GM11168 (cell line): ENCODE measurements around the gene NT5DC2.

ENCODE experiments used
- in situ Hi-C: fragments of 300-500 bp; cut with MboI; formaldehyde crosslinking; loops from one replicate; pipeline ENCODE4 v1.12.0; 2022; ENCODE audit warnings: low sequenced_read_pairs; ENCODE audit not compliant: unreplicated experiment

The NT5DC2 gene

DNA sequence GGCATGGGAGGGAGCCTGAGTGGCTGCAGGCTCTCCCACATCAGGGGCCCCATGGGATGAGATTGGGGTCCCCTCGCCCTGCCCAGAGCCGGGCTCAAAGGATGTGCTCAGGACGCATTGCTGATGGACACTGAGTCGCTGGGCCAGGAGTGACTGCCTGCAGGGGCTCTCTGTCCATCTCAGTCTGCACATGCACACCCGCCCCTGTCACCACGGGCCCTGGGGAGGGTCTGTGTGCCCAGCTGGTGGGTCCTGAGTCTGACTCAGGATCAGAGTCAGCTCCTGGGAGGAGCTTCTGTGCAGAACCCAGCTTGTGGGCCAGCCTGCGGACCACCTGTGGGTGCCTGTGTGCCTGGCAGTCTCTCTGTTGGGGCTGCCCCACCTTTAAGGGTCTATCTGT is 20.4 kb downstream of the NT5DC2 start:
- in situ Hi-C loops, result no loop called here

DNA sequence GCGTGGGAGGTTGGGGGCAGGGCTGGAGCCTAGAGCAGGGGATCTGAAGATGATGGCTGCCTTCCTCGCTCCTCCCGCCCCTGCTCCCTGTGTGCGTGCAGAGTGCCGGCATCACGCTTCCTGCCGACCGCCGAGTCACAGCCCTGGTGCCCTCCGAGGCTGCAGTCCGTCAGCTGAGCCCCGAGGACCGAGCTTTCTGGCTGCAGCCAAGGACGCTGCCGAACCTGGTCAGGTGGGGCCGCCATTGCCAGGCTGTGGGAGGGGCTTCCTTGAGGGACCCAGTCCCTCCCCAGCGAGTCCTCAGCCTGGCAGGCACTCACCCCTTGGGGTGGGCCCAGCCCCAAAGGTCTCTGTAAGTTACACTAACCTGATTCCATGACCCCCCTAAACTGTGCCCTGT is 20.9 kb downstream of the NT5DC2 start:
- in situ Hi-C loops, result no loop called here

DNA sequence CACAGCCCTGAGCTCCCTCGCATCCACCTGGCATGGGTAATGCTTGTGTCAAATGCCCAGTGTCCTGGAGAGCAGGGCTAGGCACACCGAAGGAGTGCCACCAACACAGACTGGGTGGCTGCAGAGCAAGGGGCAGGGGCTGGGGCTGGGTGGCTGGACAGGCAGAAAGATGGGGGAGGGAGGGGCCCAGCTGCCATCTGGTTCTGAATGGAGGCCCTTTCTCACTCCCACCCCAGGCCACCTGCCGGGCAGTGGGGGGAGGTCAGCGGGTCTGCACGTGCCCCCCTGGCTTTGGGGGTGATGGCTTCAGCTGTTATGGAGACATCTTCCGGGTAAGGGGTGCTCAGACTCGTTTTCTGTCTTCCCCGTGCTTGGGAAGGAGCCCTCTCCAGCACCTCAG is 21.6 kb downstream of the NT5DC2 start:
- in situ Hi-C loops, result no loop called here

- in situ Hi-C loops, result no loop called here
These were observed 22.1 kb downstream of the NT5DC2 start for GRCh38 chr3:52511509-52511908.

- in situ Hi-C loops, result no loop called here
These were observed 23.8 kb downstream of the NT5DC2 start for GRCh38 chr3:52509753-52510328.

DNA sequence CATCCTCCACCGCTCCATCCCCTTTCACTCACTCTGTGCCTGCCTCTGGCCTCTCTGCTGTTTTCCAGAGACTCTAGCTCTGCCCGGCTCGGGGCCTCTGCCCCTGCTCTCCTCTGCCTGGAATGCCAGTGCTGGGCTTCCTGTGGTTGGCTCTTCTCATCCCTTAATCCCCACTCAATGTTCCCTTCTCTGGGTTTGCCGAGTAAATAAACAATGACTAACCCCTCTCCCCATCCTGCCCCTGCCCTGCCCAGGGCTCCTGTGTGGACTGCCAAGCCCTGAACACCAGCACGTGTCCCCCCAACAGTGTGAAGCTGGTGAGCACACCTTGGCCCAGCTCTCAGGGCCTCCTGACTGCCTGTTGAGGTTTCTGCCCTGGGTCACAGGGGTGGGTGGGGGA is 26.3 kb downstream of the NT5DC2 start:
- in situ Hi-C loops, result no loop called here

DNA sequence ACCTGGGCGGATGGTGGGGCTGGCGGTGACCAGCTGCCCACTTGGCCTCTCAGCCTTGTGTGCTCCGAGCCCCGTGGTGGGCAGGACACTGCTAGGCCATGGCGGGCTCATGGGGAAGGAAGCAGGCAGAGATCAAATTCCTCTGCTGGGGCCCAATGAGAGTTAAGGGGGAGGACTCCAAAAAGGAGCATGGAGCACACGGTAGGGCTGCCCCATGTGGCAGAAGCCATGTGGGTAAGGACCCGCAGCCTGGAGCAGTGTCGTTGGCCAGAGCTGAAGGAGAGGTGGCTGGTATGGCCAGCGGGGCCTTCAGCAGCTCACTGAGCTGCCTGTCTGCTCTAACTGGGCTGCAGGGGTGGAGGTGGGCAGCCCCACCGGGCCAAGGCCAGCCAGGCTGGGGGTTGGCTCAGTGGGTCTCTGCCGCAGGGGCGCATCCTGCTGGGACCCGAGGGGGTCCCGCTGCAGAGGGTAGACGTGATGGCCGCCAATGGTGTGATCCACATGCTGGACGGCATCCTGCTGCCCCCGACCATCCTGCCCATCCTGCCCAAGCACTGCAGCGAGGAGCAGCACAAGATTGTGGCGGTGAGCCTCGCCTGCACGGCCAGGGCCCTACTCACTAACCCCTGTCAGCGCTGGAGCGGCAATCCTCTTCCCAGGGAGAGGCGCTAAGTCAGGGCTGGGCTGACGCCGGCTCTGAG is 27.2 kb downstream of the NT5DC2 start:
- in situ Hi-C loops, result no loop called here

GRCh38 chr3:52504977-52505376 is 28.7 kb downstream of the NT5DC2 start:
- in situ Hi-C loops, result no loop called here

DNA sequence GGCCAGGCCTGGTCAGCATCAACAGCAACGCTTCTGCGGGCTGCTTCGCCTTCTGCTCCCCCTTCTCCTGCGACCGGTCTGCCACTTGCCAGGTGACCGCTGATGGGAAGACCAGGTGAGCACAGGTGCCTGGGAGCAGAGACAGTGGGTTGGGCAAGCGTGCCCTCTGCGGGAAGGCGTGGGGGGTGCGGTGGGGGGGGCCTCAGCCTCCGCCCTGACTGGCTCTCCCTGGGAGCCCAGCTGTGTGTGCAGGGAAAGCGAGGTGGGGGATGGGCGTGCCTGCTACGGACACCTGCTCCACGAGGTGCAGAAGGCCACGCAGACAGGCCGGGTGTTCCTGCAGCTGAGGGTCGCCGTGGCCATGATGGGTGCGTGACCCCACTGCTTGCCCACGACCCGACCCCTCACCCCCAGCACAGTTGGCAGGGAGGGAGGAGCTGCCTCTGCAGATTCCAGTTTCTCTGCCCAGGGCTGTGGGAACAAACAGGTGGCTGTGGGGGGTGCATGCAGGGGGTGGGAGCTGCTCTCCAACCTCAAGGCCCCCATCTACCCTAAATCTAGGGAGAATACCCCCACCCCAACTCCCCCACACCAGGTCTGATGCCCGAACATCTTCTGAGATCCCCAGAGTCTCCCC is 29.8 kb downstream of the NT5DC2 start:
- in situ Hi-C loops, result no loop called here

DNA sequence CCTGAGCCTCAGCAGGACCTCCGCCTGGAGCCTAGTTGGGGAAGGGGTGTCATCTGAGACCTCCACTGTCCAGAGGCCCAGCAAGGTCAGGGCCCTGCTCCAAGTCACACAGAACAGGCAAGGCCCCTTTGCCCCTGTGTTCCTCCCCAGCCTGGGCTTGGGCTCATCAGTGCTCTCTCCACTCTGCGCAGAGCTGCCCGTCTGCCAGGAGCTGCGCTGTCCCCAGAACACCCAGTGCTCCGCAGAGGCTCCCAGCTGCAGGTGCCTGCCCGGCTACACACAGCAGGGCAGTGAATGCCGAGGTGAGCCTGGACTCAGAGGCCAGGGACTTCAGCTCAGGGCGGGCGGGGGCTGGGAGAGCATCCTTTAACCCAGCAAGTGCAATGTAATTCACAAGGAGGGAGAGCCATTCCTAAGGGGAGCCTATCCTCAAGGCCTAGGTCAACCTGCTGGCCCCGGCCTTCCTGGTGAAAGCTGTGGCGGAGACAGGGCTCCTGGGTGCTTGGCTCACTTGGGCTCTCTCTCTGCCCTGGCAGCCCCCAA is 30.8 kb downstream of the NT5DC2 start:
- in situ Hi-C loops, result no loop called here

- in situ Hi-C loops, result no loop called here
These were observed 31.7 kb downstream of the NT5DC2 start for GRCh38 chr3:52502001-52502400.

DNA sequence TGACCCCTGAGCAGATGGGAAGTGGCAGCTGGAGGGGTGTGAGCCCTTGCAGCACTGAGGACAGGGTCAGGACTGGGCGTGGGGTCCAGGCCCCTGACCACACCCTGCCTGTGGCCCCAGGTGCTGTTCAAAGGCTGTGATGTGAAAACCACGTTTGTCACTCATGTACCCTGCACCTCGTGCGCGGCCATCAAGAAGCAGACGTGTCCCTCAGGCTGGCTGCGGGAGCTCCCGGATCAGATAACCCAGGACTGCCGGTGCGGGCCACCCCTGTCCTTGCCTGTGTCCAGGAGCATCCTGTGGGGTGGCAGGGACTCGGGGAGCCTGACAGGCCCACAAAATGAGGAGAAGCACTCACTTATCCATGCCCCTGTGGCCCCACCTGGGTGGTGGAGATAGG is 32.6 kb downstream of the NT5DC2 start:
- in situ Hi-C loops, result no loop called here

GRCh38 chr3:52498137-52499054 is 35.3 kb downstream of the NT5DC2 start:
- in situ Hi-C loops, result no loop called here

- in situ Hi-C loops, result no loop called here
These were observed 37.7 kb downstream of the NT5DC2 start for GRCh38 chr3:52495777-52496602.

- in situ Hi-C loops, result no loop called here
These were observed 38.7 kb downstream of the NT5DC2 start, which contains the start of gene STAB1 for GRCh38 chr3:52494886-52495495. STAB1 (plus strand) TSS chr3:52495338; CDS start chr3:52495414, 76 bp downstream.

DNA sequence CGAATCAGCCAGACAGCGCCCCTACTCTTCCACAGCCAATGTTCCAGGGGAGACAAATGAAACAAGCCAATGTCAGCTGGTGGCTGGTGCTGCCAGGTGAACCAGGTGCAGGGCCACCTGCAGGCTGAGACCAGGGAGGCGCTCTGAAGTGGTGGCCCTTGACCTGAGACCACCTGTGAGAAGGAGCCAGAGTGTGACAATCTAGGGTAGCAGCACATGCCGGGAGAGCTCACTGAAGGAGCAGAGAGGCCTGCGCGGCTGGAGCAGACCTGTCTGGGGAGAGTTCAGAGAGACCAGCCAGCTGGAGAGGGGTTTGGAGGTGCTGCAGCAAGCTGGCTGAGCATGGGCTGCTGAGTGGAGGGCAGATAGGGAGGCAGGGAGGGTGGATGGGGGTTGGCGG is 39.2 kb downstream of the NT5DC2 start:
- in situ Hi-C loops, result no loop called here

GRCh38 chr3:52493232-52494017 is 40.2 kb downstream of the NT5DC2 start:
- in situ Hi-C loops, result no loop called here

GRCh38 chr3:52492059-52492458 is 41.6 kb downstream of the NT5DC2 start:
- in situ Hi-C loops, result no loop called here
